CD4-positive, CD25-positive, alpha-beta regulatory T cell (primary cell): Measurements from ENCODE around the gene GRM2. TPM values are rescaled to one million over a fixed set of nuclear protein-coding genes. Genes with fewer than 3 reads are reported as not detected.

Source experiments
- ATAC-seq, 2 donors: fragments of 150-1000 bp; cut with Tn5 transposase; one replicate each; pipeline ENCODE4 v1.10.0; 2021; ENCODE audit warnings: low read depth in 2 of 2, moderate number of reproducible peaks in 2 of 2, moderate library complexity in 1 of 2
- DNase-seq, 3 donors: peaks; one replicate each; pipeline versions ENCODE4 v3.0.0 to v3.0.0-alpha.2; 2012 to 2022; ENCODE audit warnings: mixed read lengths in 1 of 3
- H3K27ac ChIP-seq: one replicate; pipeline ENCODE4 v1.7.0; 2013; ENCODE audit warnings: mild to moderate bottlenecking, low read length; ENCODE audit not compliant: insufficient read depth, poor library complexity, severe bottlenecking
- H3K27me3 ChIP-seq: one replicate; pipeline ENCODE4 v1.7.0; 2013; ENCODE audit warnings: low read length; ENCODE audit not compliant: control insufficient read depth, insufficient read depth
- H3K36me3 ChIP-seq: one replicate; pipeline ENCODE4 v1.7.0; 2013; ENCODE audit warnings: mild to moderate bottlenecking, low read length, moderate library complexity; ENCODE audit not compliant: control insufficient read depth, insufficient read depth
- H3K4me1 ChIP-seq: 2 replicates; pipeline ENCODE4 v1.7.0; 2013; ENCODE audit warnings: mild to moderate bottlenecking, low read length; ENCODE audit not compliant: insufficient read depth, control insufficient read depth, poor library complexity, severe bottlenecking
- H3K4me3 ChIP-seq: one replicate; pipeline ENCODE4 v1.7.0; 2013; ENCODE audit warnings: low read depth, mild to moderate bottlenecking, low read length, moderate library complexity
- H3K9me3 ChIP-seq, 2 experiments: 1 replicate in 1 of 2; 2 replicates in 1 of 2; pipeline ENCODE4 v1.7.0; 2013; ENCODE audit warnings: low read length in 2 of 2, mild to moderate bottlenecking in 1 of 2, moderate library complexity in 1 of 2; ENCODE audit not compliant: control insufficient read depth in 2 of 2
- H3K27ac Mint-ChIP-seq, 3 donors: one replicate each; pipeline ENCODE4 v1.8.0; 2020 to 2022; ENCODE audit warnings: mild to moderate bottlenecking in 3 of 3, mixed read lengths in 3 of 3, moderate library complexity in 2 of 3
- H3K27me3 Mint-ChIP-seq: one replicate; pipeline ENCODE4 v1.8.0; 2022; ENCODE audit warnings: mild to moderate bottlenecking, mixed read lengths
- H3K36me3 Mint-ChIP-seq: one replicate; pipeline ENCODE4 v1.8.0; 2020; ENCODE audit warnings: mixed read lengths
- H3K4me1 Mint-ChIP-seq, 4 donors: one replicate each; pipeline ENCODE4 v1.8.0; 2020 to 2022; ENCODE audit warnings: mixed read lengths in 4 of 4, mild to moderate bottlenecking in 1 of 4
- H3K4me3 Mint-ChIP-seq, 4 donors: one replicate each; pipeline ENCODE4 v1.8.0; 2020 to 2022; ENCODE audit warnings: mild to moderate bottlenecking in 4 of 4, mixed read lengths in 4 of 4, moderate library complexity in 3 of 4
- H3K9me3 Mint-ChIP-seq, 7 donors: one replicate each; pipeline ENCODE4 v1.8.0; 2020 to 2022; ENCODE audit warnings: mixed read lengths in 7 of 7, mild to moderate bottlenecking in 3 of 7, moderate library complexity in 2 of 7
- polyA plus RNA-seq, 4 donors: library from polyadenylated mRNA; unstranded; fragments of 300-500 nt; fragmentation: Illumina TruSeq; gene quantifications; one replicate each; pipeline ENCODE4 v1.2.3, GENCODE V29; 2021
- total RNA-seq: library from RNA; stranded (reverse); gene quantifications from one replicate; pipeline ENCODE4 v1.2.3, GENCODE V29; 2022

Gene GRM2
- total and polyA plus RNA-seq, 5 donors from 2014 or later, result 0.29 to 3.0 TPM; not detected in 3

- Mint-ChIP-seq H3K4me3 (peak overlapping the region; percentile 34 to 77 (median 70)), H3K9me3 (no peaks in the 10 kb centered on the region), H3K36me3 (peaks cover 34% of the 10 kb centered on the region), H3K27me3 (no peaks in the 10 kb centered on the region), H3K4me1 (peaks cover 13 to 100% (median 71%) of the 10 kb centered on the region in 4 donors), H3K27ac (peak overlapping the region; percentile 83 to 95 (median 92))
- DNase-seq (peak; percentile 66 to 95 (median 86)), ATAC-seq (peak; percentile 72 to 77)
- no peaks in the 10 kb centered on the region for H3K27me3 ChIP-seq
- H3K27ac ChIP-seq, result peak overlapping the region; percentile 67
- H3K4me3 ChIP-seq, result peak overlapping the region; percentile 72
- H3K9me3 ChIP-seq, result no peaks in the 10 kb centered on the region
- peaks cover 98% of the 10 kb centered on the region for H3K4me1 ChIP-seq
- H3K36me3 ChIP-seq, result peaks cover 18% of the 10 kb centered on the region
Measured at GRCh38 chr3:51682079-51682478, 24.8 kb upstream of the GRM2 start.

- H3K27ac Mint-ChIP-seq, result peak overlapping the region; percentile 92 to 96 (median 95)
- H3K27ac ChIP-seq, result no peak overlapping the region
- H3K4me1 Mint-ChIP-seq, result peaks cover 13 to 100% (median 75%) of the 10 kb centered on the region in 4 donors
- H3K4me3 Mint-ChIP-seq, result peak overlapping the region in 3 of 4 donors; percentile 39 to 77 (median 73)
- H3K9me3 Mint-ChIP-seq, result no peaks in the 10 kb centered on the region
- no peak for DNase-seq
- H3K9me3 ChIP-seq, result no peaks in the 10 kb centered on the region
- peak overlapping the region; percentile 33 for H3K4me3 ChIP-seq
- no peak for ATAC-seq
- peaks cover 98% of the 10 kb centered on the region for H3K4me1 ChIP-seq
- H3K27me3 Mint-ChIP-seq, result no peaks in the 10 kb centered on the region
- H3K36me3 ChIP-seq, result peaks cover 18% of the 10 kb centered on the region
- H3K36me3 Mint-ChIP-seq, result peaks cover 34% of the 10 kb centered on the region
- H3K27me3 ChIP-seq, result no peaks in the 10 kb centered on the region
Measured at GRCh38 chr3:51682526-51682925, 24.3 kb upstream of the GRM2 start.

GRCh38 chr3:51683566-51683965 is 23.3 kb upstream of the GRM2 start:
- no peak overlapping the region for H3K27ac ChIP-seq
- no peak overlapping the region for H3K4me3 ChIP-seq
- H3K27me3 ChIP-seq, result no peaks in the 10 kb centered on the region
- no peaks in the 10 kb centered on the region for H3K9me3 ChIP-seq
- no peak for ATAC-seq
- no peaks in the 10 kb centered on the region for H3K27me3 Mint-ChIP-seq
- no peak for DNase-seq
- peaks cover 98% of the 10 kb centered on the region for H3K4me1 ChIP-seq
- no peak overlapping the region for H3K4me3 Mint-ChIP-seq
- H3K9me3 Mint-ChIP-seq, result no peaks in the 10 kb centered on the region
- H3K4me1 Mint-ChIP-seq, result peaks cover 13 to 100% (median 73%) of the 10 kb centered on the region in 4 donors
- peaks cover 36% of the 10 kb centered on the region for H3K36me3 Mint-ChIP-seq
- peak overlapping the region in 2 of 3 donors; percentile 36 to 96 for H3K27ac Mint-ChIP-seq
- H3K36me3 ChIP-seq, result peaks cover 28% of the 10 kb centered on the region

DNA sequence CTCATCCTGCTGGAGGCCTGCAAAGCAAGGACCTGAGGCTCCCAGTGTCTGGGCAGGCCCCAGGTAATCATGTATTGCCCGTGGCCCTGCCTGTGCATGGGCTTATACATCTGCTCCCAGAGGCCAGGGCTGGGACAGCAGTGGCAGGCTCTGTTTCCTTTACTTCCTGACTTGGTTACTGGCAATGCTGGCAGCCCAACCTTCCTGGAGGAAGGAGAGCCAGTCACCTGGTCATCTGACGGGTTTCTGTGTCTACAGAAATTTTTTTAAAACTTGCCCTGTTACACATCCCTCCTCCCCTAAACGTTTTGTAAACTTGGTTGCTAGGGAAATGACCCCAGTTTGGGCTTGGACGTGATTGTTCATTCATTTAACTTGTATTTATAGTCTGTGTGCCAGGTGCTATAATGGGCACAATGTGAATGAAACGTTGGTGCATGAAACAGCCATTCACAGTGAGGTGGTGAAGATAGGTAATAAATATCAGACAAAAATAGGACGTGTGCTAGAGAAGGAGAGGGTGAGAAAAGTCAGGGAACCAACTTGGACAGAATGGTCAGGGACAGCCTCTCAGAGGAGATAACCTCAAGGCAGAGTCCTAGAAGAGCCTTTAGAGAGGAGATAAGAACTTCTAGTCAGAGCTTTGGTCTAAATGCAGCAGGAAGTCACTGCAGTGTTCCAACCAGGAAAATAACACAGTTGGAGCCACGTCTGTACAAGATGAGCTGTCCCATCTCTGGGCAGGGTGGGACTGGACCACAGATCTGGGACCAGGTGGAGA is 21.7 kb upstream of the GRM2 start:
- peak overlapping the region; percentile 96 to 98 (median 98) for H3K27ac Mint-ChIP-seq
- H3K9me3 ChIP-seq, result no peaks in the 10 kb centered on the region
- DNase-seq (peak in 1 of 3 donors; percentile 47), ATAC-seq (no peak)
- H3K4me1 ChIP-seq, result peaks cover 96% of the 10 kb centered on the region
- peaks cover 29% of the 10 kb centered on the region for H3K36me3 ChIP-seq
- H3K4me1 Mint-ChIP-seq, result peaks cover 13 to 98% (median 69%) of the 10 kb centered on the region in 4 donors
- no peaks in the 10 kb centered on the region for H3K27me3 Mint-ChIP-seq
- peak overlapping the region; percentile 67 for H3K4me3 ChIP-seq
- no peaks in the 10 kb centered on the region for H3K9me3 Mint-ChIP-seq
- no peaks in the 10 kb centered on the region for H3K27me3 ChIP-seq
- peak overlapping the region; percentile 79 to 85 (median 84) for H3K4me3 Mint-ChIP-seq
- H3K36me3 Mint-ChIP-seq, result peaks cover 37% of the 10 kb centered on the region
- peak overlapping the region; percentile 88 for H3K27ac ChIP-seq

- Mint-ChIP-seq H3K4me1 (peaks cover 13 to 96% (median 66%) of the 10 kb centered on the region in 4 donors), H3K27me3 (no peaks in the 10 kb centered on the region), H3K27ac (peak overlapping the region; percentile 96 to 98 (median 98)), H3K4me3 (peak overlapping the region; percentile 79 to 85 (median 84)), H3K9me3 (no peaks in the 10 kb centered on the region), H3K36me3 (peaks cover 43% of the 10 kb centered on the region)
- no peak for ATAC-seq
- Histone ChIP-seq H3K4me1 (peaks cover 94% of the 10 kb centered on the region), H3K4me3 (peak overlapping the region; percentile 67), H3K27me3 (no peaks in the 10 kb centered on the region), H3K9me3 (no peaks in the 10 kb centered on the region), H3K27ac (peak overlapping the region; percentile 88), H3K36me3 (peaks cover 35% of the 10 kb centered on the region)
- no peak for DNase-seq
Measured at GRCh38 chr3:51686056-51686455, 20.8 kb upstream of the GRM2 start.

DNA sequence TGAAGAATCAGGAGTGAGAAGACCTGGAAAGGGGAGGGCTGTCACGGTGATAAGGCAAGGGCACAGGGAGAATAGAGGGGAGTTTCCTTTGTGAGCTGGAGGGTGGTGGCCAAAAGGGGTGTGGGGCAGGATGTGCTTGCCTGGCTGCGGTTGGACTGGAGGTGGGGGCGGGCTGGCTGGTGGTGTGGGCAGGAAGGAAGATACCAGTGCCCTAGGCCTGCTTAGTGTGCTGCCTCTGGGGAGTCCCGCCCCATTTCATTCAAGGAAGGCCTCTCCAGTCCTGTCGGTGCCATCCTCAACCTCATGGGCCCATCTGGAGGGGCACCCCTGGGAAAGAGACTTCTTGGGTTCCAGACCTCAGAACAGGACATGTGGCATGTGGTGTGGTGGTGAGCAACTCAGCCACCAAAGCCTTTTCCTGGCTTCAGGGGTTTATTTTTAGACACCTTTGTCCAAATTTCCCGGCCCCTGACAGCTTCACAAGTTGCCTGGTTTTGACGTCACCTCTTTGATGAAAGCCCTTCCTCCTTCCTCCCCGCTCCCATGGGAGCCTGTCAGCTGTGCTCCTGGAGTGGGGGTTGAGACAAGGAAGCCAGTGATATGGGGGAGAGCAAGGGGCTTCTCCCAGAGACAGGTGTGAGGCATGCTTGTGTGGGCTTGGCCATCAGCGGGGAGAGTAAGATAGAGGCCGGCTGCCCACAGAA is 20.2 kb upstream of the GRM2 start:
- ATAC-seq, result peak; percentile 95 to 96
- Histone ChIP-seq H3K9me3 (no peaks in the 10 kb centered on the region), H3K4me3 (peak overlapping the region; percentile 67), H3K4me1 (peaks cover 91% of the 10 kb centered on the region), H3K27ac (peak overlapping the region; percentile 88), H3K36me3 (peaks cover 41% of the 10 kb centered on the region), H3K27me3 (no peaks in the 10 kb centered on the region)
- Mint-ChIP-seq H3K4me3 (peak overlapping the region; percentile 79 to 85 (median 84)), H3K4me1 (peaks cover 13 to 93% (median 63%) of the 10 kb centered on the region in 4 donors), H3K27me3 (no peaks in the 10 kb centered on the region), H3K27ac (peak overlapping the region; percentile 96 to 98 (median 98)), H3K9me3 (no peaks in the 10 kb centered on the region), H3K36me3 (peaks cover 43% of the 10 kb centered on the region)
- DNase-seq, result peak; percentile 73 to 97 (median 85)

DNA sequence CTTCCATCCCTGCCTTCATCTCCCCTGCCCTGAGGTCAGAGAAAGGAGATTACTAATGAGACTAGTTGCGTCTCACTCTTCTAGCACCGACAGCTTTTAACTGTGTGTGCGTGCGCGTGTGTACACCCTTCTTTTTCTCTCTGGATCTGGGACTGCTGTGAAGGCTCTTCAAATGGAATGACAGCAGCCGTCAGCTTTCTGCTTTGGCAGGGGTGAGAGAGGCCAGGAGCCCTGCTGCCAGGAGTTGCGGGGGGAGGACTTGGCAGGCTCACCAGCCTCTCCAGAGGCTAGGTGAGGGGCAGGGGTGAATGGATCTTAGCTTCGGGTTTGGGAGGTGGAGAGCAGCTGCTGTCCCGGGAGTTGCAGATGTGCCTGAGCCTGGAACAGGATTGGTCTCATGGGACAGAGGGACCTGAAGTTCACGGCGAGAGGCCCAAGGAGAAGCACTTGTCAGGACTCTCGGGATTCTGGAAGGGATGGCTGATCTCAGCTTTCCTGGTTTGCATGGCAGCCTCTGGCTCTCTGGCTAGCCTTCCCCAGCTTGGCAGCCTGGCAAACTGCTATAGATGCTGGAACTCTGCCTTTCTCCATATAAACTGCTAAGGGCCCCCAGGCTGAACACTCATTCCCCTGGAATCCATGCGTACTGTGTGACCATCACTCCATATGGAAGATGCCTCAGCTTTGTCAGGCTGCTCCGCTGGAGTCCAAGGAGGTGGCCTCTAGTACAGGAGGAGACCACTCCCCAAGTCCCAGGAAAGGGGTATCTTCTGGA is 19.2 kb upstream of the GRM2 start:
- Histone ChIP-seq H3K36me3 (peaks cover 50% of the 10 kb centered on the region), H3K27me3 (no peaks in the 10 kb centered on the region), H3K27ac (no peak overlapping the region), H3K9me3 (no peaks in the 10 kb centered on the region), H3K4me3 (peak overlapping the region; percentile 67), H3K4me1 (peaks cover 82% of the 10 kb centered on the region)
- ATAC-seq, result no peak
- Mint-ChIP-seq H3K27ac (peak overlapping the region; percentile 64 to 96 (median 73)), H3K9me3 (no peaks in the 10 kb centered on the region), H3K36me3 (peaks cover 39% of the 10 kb centered on the region), H3K4me1 (peaks cover 8 to 85% (median 57%) of the 10 kb centered on the region in 4 donors), H3K4me3 (peak overlapping the region; percentile 67 to 85 (median 80)), H3K27me3 (no peaks in the 10 kb centered on the region)
- DNase-seq, result no peak
